Loucy (cell line): ENCODE data around the gene CUL1.

Experiments
- CTCF ChIP-seq: fragments of 200-600 bp; sonication (generic); conservative IDR thresholded peaks from 2 replicates; pipeline ENCODE4 v1.5.1; 2014; ENCODE audit warnings: mild to moderate bottlenecking, antibody characterized with exemption, low read length
- EZH2phosphoT487 ChIP-seq: fragments of 200-600 bp; IDR thresholded peaks from 2 replicates; pipeline ENCODE4 v1.6.1; 2018; ENCODE audit warnings: antibody characterized with exemption, mild to moderate bottlenecking, moderate library complexity, borderline replicate concordance

- TF ChIP-seq CTCF: no peak
- no peak for TF ChIP-seq EZH2phosphoT487
These were observed 28.3 kb upstream of the CUL1 start for GRCh38 chr7:148670374-148670773.
